Measurements from ENCODE around the gene MADD.

MADD gene

DNA sequence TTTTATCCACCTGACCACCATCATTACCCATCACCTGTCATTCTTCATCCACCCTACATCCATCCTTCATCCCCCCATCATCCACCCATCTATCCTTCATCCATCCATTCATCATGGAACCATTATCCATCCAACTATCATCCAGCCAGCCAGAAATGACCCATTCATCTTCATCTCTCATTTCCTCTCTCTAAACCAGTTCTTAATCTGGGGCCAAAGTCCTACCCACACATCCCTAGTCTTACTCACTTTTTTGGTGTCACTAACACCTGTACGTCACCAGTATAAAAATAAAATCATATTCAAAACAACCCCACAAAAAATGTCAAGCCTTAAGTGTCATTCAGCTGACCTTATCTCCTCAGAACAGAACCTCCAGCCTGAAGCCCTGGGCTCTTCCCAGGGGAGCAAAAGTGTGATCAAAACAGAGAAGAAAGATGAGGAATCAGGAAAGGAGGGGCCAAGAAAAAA lies 96.1 kb downstream of the MADD start:
- Histone ChIP-seq H3K79me2 (ENCODE audit: low read length) (0 out of 2 replicates have a peak, but pooled peaks cover 6% of the 10 kb centered on the region), H3K27ac (ENCODE audit: low read length) (no peak overlapping the region), H3K4me3 (ENCODE audit: low read length) (no peak overlapping the region), H3K9ac (ENCODE audit: low read length) (no peak overlapping the region), H3K4me1 (ENCODE audit: low read length) (no peaks in the 10 kb centered on the region), H3K27me3 (ENCODE audit: low read depth, low read length) (no peaks in the 10 kb centered on the region), H4K20me1 (ENCODE audit: insufficient read depth, low read length) (peaks cover 10% of the 10 kb centered on the region; the same call in 1 of the 2 replicates), H3K9me3 (ENCODE audit: insufficient read depth, low read length) (no peaks in the 10 kb centered on the region), H2AFZ (ENCODE audit: low read depth, low read length) (no peak overlapping the region), H3K4me2 (ENCODE audit: low read length) (no peak overlapping the region), H3K36me3 (replicated peaks; ENCODE audit: low read depth, low read length) (peaks cover 4% of the 10 kb centered on the region)
- TF ChIP-seq, protein P1, sequence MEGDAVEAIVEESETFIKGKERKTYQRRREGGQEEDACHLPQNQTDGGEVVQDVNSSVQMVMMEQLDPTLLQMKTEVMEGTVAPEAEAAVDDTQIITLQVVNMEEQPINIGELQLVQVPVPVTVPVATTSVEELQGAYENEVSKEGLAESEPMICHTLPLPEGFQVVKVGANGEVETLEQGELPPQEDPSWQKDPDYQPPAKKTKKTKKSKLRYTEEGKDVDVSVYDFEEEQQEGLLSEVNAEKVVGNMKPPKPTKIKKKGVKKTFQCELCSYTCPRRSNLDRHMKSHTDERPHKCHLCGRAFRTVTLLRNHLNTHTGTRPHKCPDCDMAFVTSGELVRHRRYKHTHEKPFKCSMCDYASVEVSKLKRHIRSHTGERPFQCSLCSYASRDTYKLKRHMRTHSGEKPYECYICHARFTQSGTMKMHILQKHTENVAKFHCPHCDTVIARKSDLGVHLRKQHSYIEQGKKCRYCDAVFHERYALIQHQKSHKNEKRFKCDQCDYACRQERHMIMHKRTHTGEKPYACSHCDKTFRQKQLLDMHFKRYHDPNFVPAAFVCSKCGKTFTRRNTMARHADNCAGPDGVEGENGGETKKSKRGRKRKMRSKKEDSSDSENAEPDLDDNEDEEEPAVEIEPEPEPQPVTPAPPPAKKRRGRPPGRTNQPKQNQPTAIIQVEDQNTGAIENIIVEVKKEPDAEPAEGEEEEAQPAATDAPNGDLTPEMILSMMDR (IDR thresholded peaks at IDR 0.05; ENCODE audit: low read depth, low read length) = no peak
- TF ChIP-seq EZH2phosphoT487 (IDR thresholded peaks at IDR 0.05; ENCODE audit: low read depth) = no peak

DNA sequence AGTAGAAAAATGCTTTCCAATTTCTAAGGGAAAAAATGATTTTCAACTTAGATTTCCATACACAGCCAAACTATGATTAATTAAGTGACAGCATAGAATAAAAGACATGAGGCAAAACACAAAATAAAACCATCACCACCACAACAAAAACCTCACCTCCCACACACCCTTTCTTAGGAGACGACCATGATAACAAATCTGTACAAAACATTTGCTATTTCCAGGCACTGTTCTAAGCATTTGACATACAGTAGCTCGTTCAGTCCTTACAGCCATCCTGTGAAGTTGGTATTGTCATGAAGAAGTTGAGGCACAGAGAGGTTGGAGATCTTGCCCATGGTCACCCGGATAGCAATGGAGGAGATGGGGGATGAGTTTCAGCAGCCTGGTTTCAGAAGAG lies 99.7 kb downstream of the MADD start:
- Histone ChIP-seq H3K4me1 (ENCODE audit: low read length) (no peaks in the 10 kb centered on the region), H3K27me3 (ENCODE audit: low read depth, low read length) (no peaks in the 10 kb centered on the region), H3K27ac (ENCODE audit: low read length) (no peak overlapping the region), H4K20me1 (ENCODE audit: insufficient read depth, low read length) (peaks cover 5% of the 10 kb centered on the region; the same call in 1 of the 2 replicates), H2AFZ (ENCODE audit: low read depth, low read length) (no peak overlapping the region), H3K9ac (ENCODE audit: low read length) (no peak overlapping the region), H3K4me3 (ENCODE audit: low read length) (no peak overlapping the region), H3K36me3 (replicated peaks; ENCODE audit: low read depth, low read length) (peaks cover 13% of the 10 kb centered on the region), H3K9me3 (ENCODE audit: insufficient read depth, low read length) (no peaks in the 10 kb centered on the region), H3K79me2 (ENCODE audit: low read length) (0 out of 2 replicates have a peak, but pooled peaks cover 6% of the 10 kb centered on the region), H3K4me2 (ENCODE audit: low read length) (no peak overlapping the region)
- TF ChIP-seq, protein P1 (IDR thresholded peaks at IDR 0.05; ENCODE audit: low read depth, low read length) = no peak
- TF ChIP-seq EZH2phosphoT487 (IDR thresholded peaks at IDR 0.05; ENCODE audit: low read depth) = no peak

DNA sequence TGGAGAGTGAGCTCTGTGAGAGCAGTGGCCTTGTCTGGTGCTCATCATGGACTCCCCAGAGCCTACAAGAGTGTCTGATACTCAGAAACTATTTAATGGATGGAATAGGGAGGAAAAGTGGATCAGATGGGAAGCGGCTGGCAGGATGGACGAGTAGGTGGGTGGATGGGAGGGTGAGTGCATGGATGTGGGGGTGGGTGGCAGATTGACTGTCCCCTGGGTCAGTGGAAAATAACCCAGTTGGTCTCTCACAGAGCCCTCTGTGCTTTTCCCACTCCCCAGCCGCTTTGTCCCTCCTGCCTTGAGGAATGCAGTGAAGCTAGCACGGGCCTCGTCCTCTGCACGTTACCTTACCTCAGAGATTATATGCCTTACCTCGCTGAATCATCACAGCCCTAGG lies 102.5 kb downstream of the MADD start:
- Histone ChIP-seq H3K79me2 (ENCODE audit: low read length) (peaks cover 17% of the 10 kb centered on the region), H2AFZ (ENCODE audit: low read depth, low read length) (no peak overlapping the region), H3K4me3 (ENCODE audit: low read length) (no peak overlapping the region), H3K27ac (ENCODE audit: low read length) (no peak overlapping the region), H3K36me3 (replicated peaks; ENCODE audit: low read depth, low read length) (peaks cover 13% of the 10 kb centered on the region), H4K20me1 (ENCODE audit: insufficient read depth, low read length) (no peaks in the 10 kb centered on the region), H3K27me3 (ENCODE audit: low read depth, low read length) (no peaks in the 10 kb centered on the region), H3K4me1 (ENCODE audit: low read length) (peaks cover 14% of the 10 kb centered on the region), H3K9ac (ENCODE audit: low read length) (no peak overlapping the region), H3K4me2 (ENCODE audit: low read length) (no peak overlapping the region), H3K9me3 (ENCODE audit: insufficient read depth, low read length) (no peaks in the 10 kb centered on the region)
- TF ChIP-seq, protein P1 (IDR thresholded peaks at IDR 0.05; ENCODE audit: low read depth, low read length) = no peak
- TF ChIP-seq EZH2phosphoT487 (IDR thresholded peaks at IDR 0.05; ENCODE audit: low read depth) = no peak

DNA sequence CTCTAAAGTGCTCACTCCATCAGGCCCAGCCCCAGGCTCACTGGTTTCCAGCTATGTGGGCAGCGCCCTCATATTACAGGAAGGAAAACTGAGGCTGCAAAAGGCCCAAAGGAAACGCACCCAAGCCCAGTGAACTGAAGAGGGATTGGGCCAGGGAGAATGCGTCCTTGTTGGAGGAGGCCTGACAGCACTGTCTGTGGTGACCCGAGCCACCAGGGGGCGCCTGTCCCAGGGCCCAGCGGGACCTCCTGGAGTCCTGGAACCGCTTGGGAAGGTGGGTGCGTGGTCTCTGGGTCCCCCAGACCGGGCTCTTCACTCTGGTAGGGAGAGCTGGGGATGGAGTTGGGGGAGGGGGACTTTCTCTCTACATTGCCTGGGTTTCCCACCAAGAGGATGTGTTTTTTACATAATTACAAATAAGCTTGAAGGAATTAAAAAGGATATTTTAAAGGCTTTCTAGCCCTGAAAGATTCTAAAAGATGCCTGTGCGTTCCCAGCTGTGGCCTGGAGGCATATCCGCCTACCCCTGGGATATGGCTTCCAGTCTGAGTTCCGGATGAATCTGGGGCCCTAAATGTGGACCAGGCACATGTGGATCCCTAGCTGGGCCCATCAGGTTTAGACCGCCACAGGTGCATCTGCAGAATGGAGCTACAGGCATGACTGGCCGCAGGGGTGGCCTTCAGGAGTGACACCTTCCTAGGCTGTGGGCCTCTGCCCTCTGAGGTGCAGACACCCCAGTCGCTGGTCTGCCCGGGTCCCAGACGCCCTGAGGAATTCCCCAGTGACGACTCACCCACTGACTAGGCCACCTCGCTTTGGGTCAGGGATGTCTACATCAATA lies 104.2 kb downstream of the MADD start:
- H3K36me3 ChIP-seq (replicated peaks; ENCODE audit: low read depth, low read length) = peaks cover 9% of the 10 kb centered on the region
- no peaks in the 10 kb centered on the region for H4K20me1 ChIP-seq (ENCODE audit: insufficient read depth, low read length)
- H3K9ac ChIP-seq (ENCODE audit: low read length) = no peak overlapping the region
- peak overlapping the region; percentile 20; the same call in 1 of the 2 replicates for H3K27ac ChIP-seq (ENCODE audit: low read length)
- H3K4me2 ChIP-seq (ENCODE audit: low read length) = no peak overlapping the region
- H3K27me3 ChIP-seq (ENCODE audit: low read depth, low read length) = no peaks in the 10 kb centered on the region
- H3K79me2 ChIP-seq (ENCODE audit: low read length) = peaks cover 32% of the 10 kb centered on the region
- peaks cover 20% of the 10 kb centered on the region for H3K4me1 ChIP-seq (ENCODE audit: low read length)
- no peak overlapping the region for H2AFZ ChIP-seq (ENCODE audit: low read depth, low read length)
- no peaks in the 10 kb centered on the region for H3K9me3 ChIP-seq (ENCODE audit: insufficient read depth, low read length)
- TF ChIP-seq EZH2phosphoT487 (IDR thresholded peaks at IDR 0.05; ENCODE audit: low read depth) = no peak
- TF ChIP-seq, protein P1 (IDR thresholded peaks at IDR 0.05; ENCODE audit: low read depth, low read length) = peak; percentile 92
- H3K4me3 ChIP-seq (ENCODE audit: low read length) = no peak overlapping the region

All from OCI-LY3 (cell line).